Measurements from ENCODE around the gene FANCE. TPM values are rescaled to one million over a fixed set of nuclear protein-coding genes. Genes with fewer than 3 reads are reported as not detected.

Gene FANCE, protein sequence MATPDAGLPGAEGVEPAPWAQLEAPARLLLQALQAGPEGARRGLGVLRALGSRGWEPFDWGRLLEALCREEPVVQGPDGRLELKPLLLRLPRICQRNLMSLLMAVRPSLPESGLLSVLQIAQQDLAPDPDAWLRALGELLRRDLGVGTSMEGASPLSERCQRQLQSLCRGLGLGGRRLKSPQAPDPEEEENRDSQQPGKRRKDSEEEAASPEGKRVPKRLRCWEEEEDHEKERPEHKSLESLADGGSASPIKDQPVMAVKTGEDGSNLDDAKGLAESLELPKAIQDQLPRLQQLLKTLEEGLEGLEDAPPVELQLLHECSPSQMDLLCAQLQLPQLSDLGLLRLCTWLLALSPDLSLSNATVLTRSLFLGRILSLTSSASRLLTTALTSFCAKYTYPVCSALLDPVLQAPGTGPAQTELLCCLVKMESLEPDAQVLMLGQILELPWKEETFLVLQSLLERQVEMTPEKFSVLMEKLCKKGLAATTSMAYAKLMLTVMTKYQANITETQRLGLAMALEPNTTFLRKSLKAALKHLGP
- total RNA-seq: 14.3 TPM

DNA sequence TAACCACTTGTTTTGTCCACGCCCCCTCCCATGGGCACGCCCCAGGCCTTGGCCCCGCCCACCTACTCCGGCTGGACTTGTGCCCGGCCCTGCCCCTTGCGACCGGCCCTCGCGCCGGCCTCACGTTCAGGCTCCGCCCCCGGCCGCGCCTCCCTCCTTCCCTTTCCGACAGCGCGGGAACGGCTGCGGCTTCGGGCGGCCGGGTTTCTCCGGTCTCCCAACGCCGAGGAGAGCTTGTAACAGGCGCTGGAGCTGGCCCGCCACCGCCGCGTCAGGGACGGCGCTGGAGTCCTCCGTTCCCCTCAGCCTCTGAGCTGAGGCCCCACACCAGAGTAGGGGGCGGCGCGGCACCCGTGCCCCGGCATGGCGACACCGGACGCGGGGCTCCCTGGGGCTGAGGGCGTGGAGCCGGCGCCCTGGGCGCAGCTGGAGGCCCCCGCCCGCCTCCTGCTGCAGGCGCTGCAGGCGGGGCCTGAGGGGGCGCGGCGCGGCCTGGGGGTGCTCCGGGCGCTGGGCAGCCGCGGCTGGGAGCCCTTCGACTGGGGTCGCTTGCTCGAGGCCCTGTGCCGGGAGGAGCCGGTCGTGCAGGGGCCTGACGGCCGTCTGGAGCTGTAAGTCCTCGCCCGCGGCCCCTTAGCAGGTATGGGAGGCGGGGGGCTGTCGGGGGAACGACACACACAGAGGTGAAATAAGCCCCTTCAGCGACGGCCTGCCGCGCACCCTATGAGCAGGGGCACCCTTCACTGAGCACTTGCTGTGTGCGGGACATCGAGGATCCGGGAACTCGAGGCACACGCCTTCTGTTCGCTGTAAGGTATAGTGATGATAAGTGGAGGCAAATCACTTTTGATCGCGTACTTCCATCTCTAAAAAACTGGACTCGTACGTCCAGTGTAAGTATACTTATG lies at the start of gene FANCE:
FANCE (plus strand) TSS at position 156 of the 908 bp plus-strand sequence; CDS start at position 364, 208 bp downstream.
- DNase-seq (ENCODE audit: low spot score in 2 of 2) (peak; percentile 91 to 96), FAIRE-seq (no peak)

GRCh38 chr6:35402856-35403191 lies 49.3 kb upstream of the FANCE start:
- FAIRE-seq (no peak), DNase-seq (ENCODE audit: low spot score in 2 of 2) (no peak)

DNA sequence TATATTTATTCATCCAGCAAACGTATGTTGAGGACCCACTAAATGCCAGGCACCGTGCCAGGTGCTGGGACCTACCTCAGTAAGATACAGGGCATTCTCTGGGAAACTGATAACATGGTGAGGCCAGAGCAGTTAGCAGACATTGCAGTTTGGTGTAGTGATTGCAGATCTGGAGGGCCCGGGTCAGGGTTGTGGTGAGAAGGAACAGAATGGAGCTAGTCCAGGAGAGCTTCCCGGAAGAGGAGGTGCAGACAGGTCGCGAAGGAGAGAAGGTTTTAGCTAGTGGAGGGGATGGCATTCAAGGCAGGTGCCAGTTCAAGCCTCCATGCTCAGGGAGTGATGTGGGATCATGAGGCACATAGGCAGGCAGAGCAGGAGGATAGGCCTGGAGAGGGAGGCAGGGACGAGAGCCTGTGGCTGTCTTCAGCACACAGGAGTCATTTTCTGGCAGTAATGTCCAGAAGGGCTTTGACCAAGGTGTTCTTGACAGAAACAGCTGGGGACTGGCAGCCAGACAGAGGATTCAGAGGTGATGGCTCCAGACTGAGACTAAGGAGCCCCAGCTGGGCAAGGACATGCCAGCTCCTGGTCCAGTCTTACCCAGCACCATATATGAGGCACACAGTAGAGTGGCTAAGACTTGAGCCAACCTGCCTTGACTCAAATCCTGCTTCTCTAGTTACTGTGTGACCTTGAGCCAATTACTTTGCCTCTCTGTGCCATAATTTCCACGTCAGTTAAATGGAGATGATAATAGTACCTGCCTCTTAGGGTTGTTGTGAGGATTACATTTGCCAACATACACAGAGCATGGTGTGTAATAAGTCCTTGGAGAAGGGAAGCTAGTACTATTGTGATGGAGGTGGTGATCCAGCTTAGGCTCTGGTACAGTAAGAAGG lies 48.3 kb upstream of the FANCE start:
- FAIRE-seq (no peak), DNase-seq (ENCODE audit: low spot score in 2 of 2) (no peak)

GRCh38 chr6:35406711-35407485 lies 45.2 kb upstream of the FANCE start:
- FAIRE-seq: no peak
- no peak for DNase-seq (ENCODE audit: low spot score in 2 of 2)

DNA sequence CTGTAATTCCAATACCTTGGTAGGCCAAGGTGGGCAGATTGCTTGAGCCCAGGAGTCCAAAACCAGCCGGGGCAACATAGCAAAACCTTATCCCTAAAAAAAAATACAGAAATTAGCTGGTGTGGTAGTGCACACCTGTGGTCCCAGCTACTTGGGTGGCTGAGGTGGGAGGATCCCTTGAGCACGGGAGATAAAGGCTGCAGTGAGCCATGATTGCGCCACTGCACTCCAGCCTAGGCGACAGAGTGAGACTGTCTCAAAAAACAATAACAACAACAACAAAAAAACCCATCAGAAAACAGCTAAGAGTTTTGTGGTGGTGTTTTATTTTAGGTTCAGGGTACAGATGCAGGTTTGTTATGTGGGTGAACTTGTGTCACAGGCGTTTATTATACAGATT lies 42.9 kb upstream of the FANCE start:
- FAIRE-seq (no peak), DNase-seq (ENCODE audit: low spot score in 2 of 2) (no peak)

GRCh38 chr6:35410131-35410530 lies 42.0 kb upstream of the FANCE start:
- DNase-seq (ENCODE audit: low spot score in 2 of 2) (no peak), FAIRE-seq (no peak)

- no peak for DNase-seq (ENCODE audit: low spot score in 2 of 2)
- no peak for FAIRE-seq
Measured at GRCh38 chr6:35411066-35411465, 41.1 kb upstream of the FANCE start.

GRCh38 chr6:35412102-35412501 lies 40.0 kb upstream of the FANCE start:
- DNase-seq (ENCODE audit: low spot score in 2 of 2) (no peak), FAIRE-seq (no peak)

GRCh38 chr6:35413911-35414310 lies 38.2 kb upstream of the FANCE start:
- DNase-seq (ENCODE audit: low spot score in 2 of 2) (no peak), FAIRE-seq (no peak)

DNA sequence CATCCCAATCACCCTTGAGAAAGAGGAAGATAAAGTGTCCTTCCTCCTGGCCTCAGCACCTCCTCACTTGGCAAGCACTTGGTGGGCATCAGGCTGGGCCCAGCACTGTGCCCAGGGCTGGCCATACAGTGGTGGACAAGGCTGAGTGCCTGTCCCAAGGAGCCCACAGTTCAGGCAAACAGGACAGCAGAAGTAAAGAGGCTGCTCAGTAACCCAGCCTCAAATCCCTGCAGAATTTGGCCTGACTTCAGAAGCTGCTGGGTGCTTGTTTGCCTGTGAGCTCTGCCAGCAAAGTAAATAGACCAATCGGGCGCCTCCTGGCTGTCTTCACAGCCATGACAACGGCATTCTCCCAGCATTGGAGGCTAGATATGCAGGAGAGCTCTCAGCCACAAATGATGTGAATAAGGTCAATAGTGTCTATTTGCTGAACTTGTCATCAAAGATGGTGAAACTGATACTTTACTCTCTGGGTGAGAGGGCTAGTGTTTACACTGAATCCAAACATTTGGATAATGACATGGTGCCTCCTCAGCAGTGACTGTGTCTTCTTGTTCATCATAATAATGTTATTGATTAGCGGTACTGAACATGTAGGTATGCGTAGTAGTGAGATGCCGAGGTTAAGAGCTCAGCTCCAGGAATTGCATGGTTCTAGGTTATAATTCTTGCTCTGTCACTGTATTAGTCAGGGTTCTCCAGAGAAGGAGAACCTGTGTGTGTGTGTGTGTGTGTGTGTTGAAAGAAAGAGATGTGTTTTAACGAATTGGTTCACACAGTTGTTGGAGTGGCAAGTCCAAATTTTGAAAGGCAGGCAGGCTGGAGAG lies 36.9 kb upstream of the FANCE start:
- FAIRE-seq (no peak), DNase-seq (ENCODE audit: low spot score in 2 of 2) (peak; percentile 68 to 78)

DNA sequence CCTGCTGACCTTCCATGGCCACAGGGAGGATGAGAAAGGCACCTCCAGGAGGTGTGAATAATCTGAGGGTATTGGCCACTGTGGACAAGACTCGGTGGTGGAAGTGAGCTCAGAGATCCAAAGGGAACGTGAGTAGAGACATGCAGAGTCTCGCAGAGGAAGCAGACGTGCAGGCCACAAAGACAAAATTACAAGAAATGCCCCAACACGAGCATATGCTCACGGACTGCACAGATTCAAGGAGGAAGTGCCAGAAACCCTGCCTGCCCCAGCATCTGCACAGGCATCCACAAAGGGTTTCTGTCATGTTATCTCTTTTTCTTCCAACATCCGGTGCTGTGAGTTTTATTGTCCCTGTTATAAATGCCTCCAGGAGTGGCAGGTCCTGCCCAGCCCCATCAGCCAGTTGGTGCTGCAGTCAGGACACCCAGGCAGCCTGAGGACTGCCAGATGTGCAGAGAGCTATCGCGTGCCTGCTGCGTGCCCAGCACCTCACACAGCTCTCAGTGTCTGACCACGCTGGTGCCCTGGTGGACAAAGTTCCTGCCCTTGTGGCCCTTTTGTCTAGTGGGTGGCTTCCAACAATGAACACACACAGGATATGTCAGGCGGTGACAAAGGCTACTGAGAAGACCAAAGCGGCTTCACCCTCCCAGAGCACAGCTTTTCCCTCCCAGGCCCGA lies 34.0 kb upstream of the FANCE start:
- no peak for FAIRE-seq
- no peak for DNase-seq (ENCODE audit: low spot score in 2 of 2)

DNA sequence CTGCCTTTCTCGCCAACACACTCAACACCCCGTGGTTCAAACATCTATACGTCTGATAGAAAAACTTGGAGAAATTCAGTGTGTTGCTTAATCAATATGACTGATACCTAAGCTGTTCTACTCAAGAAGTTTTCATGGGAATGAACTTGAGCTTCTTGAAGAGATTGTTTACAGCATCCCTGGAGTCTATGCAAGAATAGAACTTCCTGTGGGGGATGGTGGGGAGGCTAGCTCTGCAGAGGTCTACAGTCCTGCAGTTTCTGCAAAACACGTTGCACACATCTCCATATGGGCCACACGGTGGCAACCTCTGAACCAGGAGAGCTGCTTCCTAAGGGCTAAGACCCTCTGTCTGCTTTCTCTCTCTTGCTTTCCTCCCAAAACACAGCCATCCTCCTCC lies 32.7 kb upstream of the FANCE start:
- no peak for FAIRE-seq
- DNase-seq (ENCODE audit: low spot score in 2 of 2): no peak

DNA sequence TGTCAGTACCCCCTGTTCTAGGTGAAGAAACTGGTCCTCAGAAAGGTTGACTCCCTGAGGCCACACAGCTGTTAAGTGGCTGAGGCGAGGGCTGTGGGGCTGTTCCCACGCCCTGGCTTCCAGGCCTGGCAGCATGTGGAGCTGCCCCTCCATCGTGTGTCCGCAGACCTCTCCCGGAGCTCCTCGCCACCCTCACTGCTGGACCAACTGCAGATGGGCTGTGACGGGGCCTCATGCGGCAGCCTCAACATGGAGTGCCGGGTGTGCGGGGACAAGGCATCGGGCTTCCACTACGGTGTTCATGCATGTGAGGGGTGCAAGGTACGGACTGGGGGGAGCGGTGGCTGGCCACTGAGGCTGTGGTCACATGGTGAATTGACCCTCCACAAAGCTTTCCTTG lies 32.2 kb upstream of the FANCE start:
- FAIRE-seq (no peak), DNase-seq (ENCODE audit: low spot score in 2 of 2) (no peak)

DNA sequence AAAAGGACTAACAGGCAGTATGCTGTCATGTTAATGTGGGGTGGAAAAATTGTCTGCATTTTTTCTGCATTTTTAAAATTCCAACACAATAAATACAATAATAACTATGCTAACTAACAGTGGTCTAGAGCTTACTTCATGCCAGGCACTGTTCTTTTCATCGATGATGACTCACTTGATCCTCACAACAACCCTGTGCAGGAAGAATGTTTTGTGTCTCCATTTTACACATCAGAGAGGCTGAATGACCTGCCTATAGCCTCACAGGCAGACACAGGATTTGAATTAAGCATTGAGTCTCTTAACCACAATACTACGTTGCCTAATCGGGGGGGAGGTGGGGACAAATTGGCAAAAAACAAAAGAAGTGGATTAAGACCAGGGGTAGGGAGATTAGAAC lies 26.9 kb upstream of the FANCE start:
- no peak for FAIRE-seq
- no peak for DNase-seq (ENCODE audit: low spot score in 2 of 2)

DNA sequence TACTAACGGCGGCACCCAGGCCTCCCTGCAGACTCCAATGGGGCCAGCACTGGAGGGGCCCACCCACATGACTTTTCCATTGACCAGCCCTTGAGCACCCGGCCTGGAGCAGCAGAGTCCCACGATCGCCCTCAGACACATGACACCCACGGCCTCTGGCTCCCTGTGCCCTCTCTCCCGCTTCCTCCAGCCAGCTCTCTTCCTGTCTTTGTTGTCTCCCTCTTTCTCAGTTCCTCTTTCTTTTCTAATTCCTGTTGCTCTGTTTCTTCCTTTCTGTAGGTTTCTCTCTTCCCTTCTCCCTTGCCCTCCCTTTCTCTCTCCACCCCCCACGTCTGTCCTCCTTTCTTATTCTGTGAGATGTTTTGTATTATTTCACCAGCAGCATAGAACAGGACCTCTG lies 26.1 kb upstream of the FANCE start:
- FAIRE-seq (no peak), DNase-seq (ENCODE audit: low spot score in 2 of 2) (no peak)

- DNase-seq (ENCODE audit: low spot score in 2 of 2) (no peak), FAIRE-seq (no peak)
Measured at GRCh38 chr6:35427435-35427834, 24.7 kb upstream of the FANCE start.

DNA sequence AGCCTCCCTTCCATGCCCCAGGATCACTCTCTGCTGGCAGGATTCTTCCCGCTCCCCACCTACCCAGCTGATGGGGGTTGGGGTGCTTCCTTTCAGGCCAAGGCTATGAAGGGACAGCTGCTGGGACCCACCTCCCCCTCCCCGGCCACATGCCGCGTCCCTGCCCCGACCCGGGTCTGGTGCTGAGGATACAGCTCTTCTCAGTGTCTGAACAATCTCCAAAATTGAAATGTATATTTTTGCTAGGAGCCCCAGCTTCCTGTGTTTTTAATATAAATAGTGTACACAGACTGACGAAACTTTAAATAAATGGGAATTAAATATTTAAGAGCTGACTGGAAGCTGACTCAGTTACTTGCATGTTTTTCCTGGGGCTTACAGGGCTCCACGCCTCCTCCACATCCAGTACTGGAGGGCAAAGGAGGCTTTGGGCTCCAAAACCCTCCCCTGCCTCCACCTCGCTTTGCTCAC lies 24.3 kb upstream of the FANCE start:
- DNase-seq (ENCODE audit: low spot score in 2 of 2): no peak
- FAIRE-seq: no peak
